HepG2 (cell line): ENCODE data around the gene ALPL. TPM values are rescaled to one million over a fixed set of nuclear protein-coding genes. Genes with fewer than 3 reads are reported as not detected.
"Not testable (repeated sequence)": the region's sequence is repeated elsewhere in the genome, so short reads cannot be mapped to it uniquely, and the experiment has no call there.

ENCODE experiments used
- ATAC-seq: fragments of 200-7000 bp; cut with Tn5 transposase; 3 replicates; pipeline ENCODE4 v1.9.1; 2020; ENCODE audit warnings: mild to moderate bottlenecking, moderate library complexity
- BruUV-seq: library from RNA; stranded (reverse); fragments of 400-500 nt; replicated peaks from 2 replicates; lab custom pipeline; 2021; lab: Mats Ljungman, UMichigan
- CTCF ChIA-PET: fragments of 300-600 bp; formaldehyde crosslinking; extraction: SDS; loops from one replicate; lab custom pipeline; 2021; ENCODE audit warnings: low total read pairs, inconsistent platforms, low intra/inter-chr PET ratio; lab: Yijun Ruan, JAX
- POLR2A ChIA-PET: fragments of 350-600 bp; sonication (Branson Sonifier 250); formaldehyde crosslinking; loops from one replicate; lab custom pipeline; 2020; ENCODE audit warnings: antibody characterized with exemption, inconsistent platforms; lab: Yijun Ruan, JAX
- DNase-seq: peaks from one replicate; pipeline ENCODE4 v3.0.0-alpha.2; 2015; ENCODE audit warnings: low spot score
- FAIRE-seq: peaks from 3 replicates; lab custom pipeline; 2011; peaks lifted over from hg19 to GRCh38; lab: Jason Lieb, UNC
- H2AFZ ChIP-seq: one replicate; pipeline ENCODE4 v1.6.1; 2011; ENCODE audit warnings: low read length, inconsistent platforms
- H3K27ac ChIP-seq: fragments of 300-600 bp; 3 replicates; pipeline ENCODE4 v1.8.0; 2011; ENCODE audit warnings: mixed run types, mild to moderate bottlenecking, mixed read lengths, low read length, inconsistent platforms; ENCODE audit not compliant: insufficient read depth; ENCODE audit errors: extremely low read length
- H3K27me3 ChIP-seq, 2 experiments: fragments of 200-600 bp in 1 of 2; 2 replicates in 1 of 2; 3 replicates in 1 of 2; pipeline versions ENCODE4 v1.6.0 to v1.8.0; 2011; ENCODE audit warnings: low read length in 2 of 2, mild to moderate bottlenecking in 2 of 2, moderate library complexity in 2 of 2, inconsistent platforms in 1 of 2; ENCODE audit not compliant: insufficient read depth in 2 of 2, control insufficient read depth in 1 of 2
- H3K36me3 ChIP-seq, 2 experiments: fragments of 200-600 bp in 1 of 2; replicated peaks in 1 of 2; 2 replicates in 1 of 2; 3 replicates in 1 of 2; pipeline versions ENCODE4 v1.5.1 to v1.8.0; 2011; ENCODE audit warnings: low read length in 2 of 2, inconsistent platforms in 1 of 2; ENCODE audit not compliant: insufficient read depth in 2 of 2, control insufficient read depth in 1 of 2
- H3K4me1 ChIP-seq: 2 replicates; pipeline ENCODE4 v1.5.1; 2012; ENCODE audit warnings: low read length, inconsistent platforms; ENCODE audit not compliant: insufficient read depth
- H3K4me2 ChIP-seq: 2 replicates; pipeline ENCODE4 v1.6.0; 2011; ENCODE audit warnings: low read depth, low read length, inconsistent platforms
- H3K4me3 ChIP-seq, 3 experiments: fragments of 200-600 bp in 1 of 3; sonication (generic), shearing (Covaris generic) in 1 of 3; replicated peaks in 1 of 3; 2 replicates each; pipeline ENCODE4 v1.5.1; 2011 to 2016; ENCODE audit warnings: low read length in 3 of 3, inconsistent platforms in 2 of 3, low read depth in 2 of 3, mild to moderate bottlenecking in 2 of 3, control low read depth in 1 of 3, mixed read lengths in 1 of 3; ENCODE audit not compliant: insufficient read depth in 1 of 3
- H3K79me2 ChIP-seq: one replicate; pipeline ENCODE4 v1.6.1; 2011; ENCODE audit warnings: low read length, inconsistent platforms; ENCODE audit not compliant: insufficient read depth
- H3K9ac ChIP-seq: 2 replicates; pipeline ENCODE4 v1.6.0; 2011; ENCODE audit warnings: mild to moderate bottlenecking, low read depth, low read length, inconsistent platforms; ENCODE audit not compliant: insufficient read depth
- H3K9me3 ChIP-seq: 2 replicates; pipeline ENCODE4 v1.5.1; 2012; ENCODE audit warnings: mild to moderate bottlenecking, low read length
- H4K20me1 ChIP-seq: 2 replicates; pipeline ENCODE4 v1.6.0; 2011; ENCODE audit warnings: inconsistent platforms, mild to moderate bottlenecking, low read length, moderate library complexity; ENCODE audit not compliant: insufficient read depth
- MIER3 ChIP-seq: IDR thresholded peaks from 2 replicates; pipeline ENCODE4 v1.6.1; 2016; ENCODE audit warnings: missing compliant biosample characterization, borderline replicate concordance
- WIZ ChIP-seq: sonication (generic); formaldehyde crosslinking; IDR thresholded peaks from 2 replicates; pipeline ENCODE4 v1.5.1; 2020; ENCODE audit warnings: mild to moderate bottlenecking, missing genetic modification reagents
- ZMYM3 ChIP-seq: sonication (generic); formaldehyde crosslinking; IDR thresholded peaks from 2 replicates; pipeline ENCODE4 v1.5.1; 2020; ENCODE audit warnings: mild to moderate bottlenecking, missing genetic modification reagents
- ZNF670 ChIP-seq: sonication (generic); formaldehyde crosslinking; IDR thresholded peaks from 2 replicates; pipeline ENCODE4 v1.8.0; 2022; ENCODE audit warnings: mild to moderate bottlenecking, missing genetic modification reagents, borderline replicate concordance
- WGBS: methylation state at CpG from one replicate; pipeline ENCODE4 v1.1.6; 2017; ENCODE audit warnings: low lambda C conversion rate; 5-methylcytosine and 5-hydroxymethylcytosine counted together
- in situ Hi-C: cut with HindIII; loops from 2 replicates; pipeline ENCODE4 v1.10.0; 2017; ENCODE audit warnings: low pct_unique_long_range_greater_than_20kb; ENCODE audit not compliant: extremely low pct_ligation_motif_present
- intact Hi-C: fragments of 100-400 bp; cut with micrococcal nuclease; formaldehyde crosslinking; loops from one replicate; pipeline ENCODE4 v1.10.0; 2022; ENCODE audit not compliant: unreplicated experiment
- polyA plus RNA-seq, 8 experiments: library from polyadenylated mRNA; depleted of rRNA in 3 of 8; stranded (reverse) in 7 of 8; unstranded in 1 of 8; fragments of >200 nt; fragmentation: Illumina TruSeq in 4 of 8; extraction: Trizol in 4 of 8; gene quantifications; 2 replicates each; pipeline versions ENCODE4 v1.2.1 to v1.2.3, GENCODE V29; 2011 to 2016; ENCODE audit warnings: low read depth in 4 of 8, missing spikeins in 1 of 8, mixed read lengths in 1 of 8; ENCODE audit not compliant: insufficient read depth in 1 of 8
- total RNA-seq, 5 experiments: library from RNA; depleted of rRNA; stranded (reverse); fragments of >200 nt; fragmentation: Illumina TruSeq; extraction: Trizol; gene quantifications; 2 replicates each; pipeline ENCODE4 v1.2.3, GENCODE V29; 2016; ENCODE audit warnings: low read depth in 1 of 5
- TF ChIP-seq, protein P1 (sequence below): IDR thresholded peaks from 2 replicates; pipeline ENCODE4 v1.6.1; 2012; ENCODE audit warnings: low read depth, low read length, improper control_type of control experiment

ALPL gene
- total and polyA plus RNA-seq, 2 of the 13 experiments (the other 11 are each of a cell fraction or from before 2014, with no cell fraction given), result 0.12 TPM; not detected in 1

DNA sequence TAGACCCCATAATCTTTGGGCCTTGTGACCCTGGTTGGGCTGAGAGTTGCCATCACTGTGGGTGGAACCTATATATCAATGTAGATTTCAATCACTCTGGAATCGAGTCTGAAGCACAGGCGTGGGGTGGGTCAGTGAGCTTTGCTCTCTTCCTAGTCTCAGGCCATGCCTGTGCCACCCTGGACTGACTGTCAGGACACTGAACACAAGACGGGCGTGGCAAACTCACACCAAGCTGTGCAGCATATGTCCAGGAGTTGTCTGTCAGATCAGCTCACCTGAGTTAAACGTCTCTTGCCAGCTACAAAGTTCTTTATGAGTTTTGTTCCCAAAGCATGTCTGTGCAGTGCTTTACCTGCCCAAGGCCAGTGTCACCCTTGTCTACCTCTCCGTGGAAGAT is 30.9 kb upstream of the ALPL start (continued):
- no peak for TF ChIP-seq ZNF670 (CRISPR knock-in tag)
- TF ChIP-seq, protein P1, sequence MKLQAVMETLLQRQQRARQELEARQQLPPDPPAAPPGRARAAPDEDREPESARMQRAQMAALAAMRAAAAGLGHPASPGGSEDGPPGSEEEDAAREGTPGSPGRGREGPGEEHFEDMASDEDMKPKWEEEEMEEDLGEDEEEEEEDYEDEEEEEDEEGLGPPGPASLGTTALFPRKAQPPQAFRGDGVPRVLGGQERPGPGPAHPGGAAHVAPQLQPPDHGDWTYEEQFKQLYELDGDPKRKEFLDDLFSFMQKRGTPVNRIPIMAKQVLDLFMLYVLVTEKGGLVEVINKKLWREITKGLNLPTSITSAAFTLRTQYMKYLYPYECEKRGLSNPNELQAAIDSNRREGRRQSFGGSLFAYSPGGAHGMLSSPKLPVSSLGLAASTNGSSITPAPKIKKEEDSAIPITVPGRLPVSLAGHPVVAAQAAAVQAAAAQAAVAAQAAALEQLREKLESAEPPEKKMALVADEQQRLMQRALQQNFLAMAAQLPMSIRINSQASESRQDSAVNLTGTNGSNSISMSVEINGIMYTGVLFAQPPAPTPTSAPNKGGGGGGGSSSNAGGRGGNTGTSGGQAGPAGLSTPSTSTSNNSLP, result no peak
- TF ChIP-seq MIER3 (CRISPR knock-in tag), result no peak
- TF ChIP-seq WIZ (CRISPR knock-in tag), result no peak
- no peak for TF ChIP-seq ZMYM3

DNA sequence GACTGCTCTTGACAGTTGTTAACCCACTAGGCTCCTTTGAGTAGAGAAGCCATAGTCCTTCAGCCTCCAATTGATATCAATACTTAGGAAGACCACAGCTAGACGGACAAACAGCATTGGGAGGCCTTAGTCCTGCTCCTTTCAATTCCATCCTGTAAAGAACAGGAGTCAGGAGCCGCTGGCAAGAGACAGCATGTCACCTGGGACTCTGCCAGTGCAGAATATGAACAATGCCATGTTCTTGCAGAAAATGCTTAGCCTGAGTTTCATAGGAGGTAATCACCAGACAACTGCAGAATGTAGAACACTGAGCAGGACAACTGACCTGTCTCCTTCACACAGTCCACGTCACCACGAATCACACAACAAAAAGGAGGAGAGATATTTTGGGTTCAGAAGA is 25.3 kb upstream of the ALPL start:
- H3K4me2 ChIP-seq, H2AFZ ChIP-seq, POLR2A ChIA-PET, H3K27me3 ChIP-seq, H3K4me3 ChIP-seq, CTCF ChIA-PET, H3K27ac ChIP-seq, ATAC-seq, BruUV-seq, H3K4me1 ChIP-seq, H3K9ac ChIP-seq, H3K36me3 ChIP-seq, intact Hi-C loops, H3K9me3 ChIP-seq, H4K20me1 ChIP-seq, H3K79me2 ChIP-seq, FAIRE-seq, DNase-seq: not testable (repeated sequence)
- 84% methylated on average over 3 of the region's 4 CpGs for WGBS
- in situ Hi-C loops, result loop anchor here (25.0 kb wide), 1 partner anchor 247 kb away; no protein-coding TSS in a partner anchor
